A673 (cell line): ENCODE data around the gene HILPDA. TPM values are rescaled to one million over a fixed set of nuclear protein-coding genes. Genes with fewer than 3 reads are reported as not detected.

Experiments
- BruUV-seq: library from RNA; stranded (reverse); fragments of 400-500 nt; replicated peaks from 2 replicates; lab custom pipeline; 2021; lab: Mats Ljungman, UMichigan
- CTCF ChIA-PET: fragments of 300-600 bp; sonication (Branson Sonifier 250); formaldehyde crosslinking; loops from one replicate; lab custom pipeline; 2022; ENCODE audit warnings: antibody characterized with exemption; lab: Charles Lee
- POLR2A ChIA-PET: fragments of 300-600 bp; sonication (Branson Sonifier 250); formaldehyde crosslinking; loops from one replicate; lab custom pipeline; 2022; ENCODE audit warnings: antibody characterized with exemption; ENCODE audit not compliant: low non-redundant PET; lab: Charles Lee
- DNase-seq: peaks from one replicate; pipeline ENCODE4 v3.0.0-alpha.2; 2015; ENCODE audit warnings: low spot score
- H3K27ac ChIP-seq: fragments of 200-600 bp; sonication (generic); 2 replicates; pipeline ENCODE4 v1.5.1; 2016; ENCODE audit warnings: mixed run types, low read depth, mild to moderate bottlenecking, mixed read lengths, antibody characterized with exemption, low read length; ENCODE audit not compliant: poor library complexity, severe bottlenecking
- H3K27me3 ChIP-seq: fragments of 200-600 bp; sonication (generic); replicated peaks from 2 replicates; pipeline ENCODE4 v1.6.1; 2017; ENCODE audit warnings: mixed run types, low read depth, mild to moderate bottlenecking, mixed read lengths, antibody characterized with exemption, low read length; ENCODE audit not compliant: insufficient read depth, poor library complexity
- H3K36me3 ChIP-seq: fragments of 200-600 bp; sonication (generic); 2 replicates; pipeline ENCODE4 v1.6.1; 2016; ENCODE audit warnings: mixed run types, mild to moderate bottlenecking, mixed read lengths, antibody characterized with exemption, low read length; ENCODE audit not compliant: insufficient read depth, poor library complexity, severe bottlenecking
- H3K4me1 ChIP-seq: fragments of 200-600 bp; sonication (generic); 2 replicates; pipeline ENCODE4 v1.6.1; 2017; ENCODE audit warnings: mixed run types, mild to moderate bottlenecking, mixed read lengths, antibody characterized with exemption, low read length; ENCODE audit not compliant: insufficient read depth, poor library complexity, severe bottlenecking
- H3K4me3 ChIP-seq: fragments of 200-600 bp; sonication (generic); 2 replicates; pipeline ENCODE4 v1.5.1; 2016; ENCODE audit warnings: low read depth, mixed run types, mild to moderate bottlenecking, mixed read lengths, low read length; ENCODE audit not compliant: poor library complexity, severe bottlenecking
- H3K9me3 ChIP-seq: fragments of 200-600 bp; sonication (generic); 2 replicates; pipeline ENCODE4 v1.6.1; 2016; ENCODE audit warnings: mixed run types, low read depth, mild to moderate bottlenecking, mixed read lengths, antibody characterized with exemption, low read length; ENCODE audit not compliant: poor library complexity, severe bottlenecking
- EZH2 ChIP-seq: fragments of 200-600 bp; sonication (generic); IDR thresholded peaks from 2 replicates; pipeline ENCODE4 v1.6.1; 2017; ENCODE audit warnings: borderline replicate concordance, low read depth, mild to moderate bottlenecking, mixed read lengths, antibody characterized with exemption, low read length; ENCODE audit not compliant: poor library complexity, severe bottlenecking
- intact Hi-C: fragments of 100-400 bp; cut with micrococcal nuclease; formaldehyde crosslinking; loops from one replicate; pipeline ENCODE4 v1.10.0; 2022; ENCODE audit not compliant: unreplicated experiment
- total RNA-seq: library from RNA; stranded (reverse); gene quantifications from 2 replicates; pipeline ENCODE4 v1.2.3, GENCODE V29; 2021
- TF ChIP-seq, protein P1 (sequence below): fragments of 300-800, 200-600 bp; sonication (generic); conservative IDR thresholded peaks from 2 replicates; pipeline ENCODE4 v1.5.1; 2017; ENCODE audit warnings: low read depth, mild to moderate bottlenecking, antibody characterized with exemption, low read length, moderate library complexity, mixed read lengths

HILPDA gene
- total RNA-seq, 1 experiment from 2014 or later: 36.1 TPM

DNA sequence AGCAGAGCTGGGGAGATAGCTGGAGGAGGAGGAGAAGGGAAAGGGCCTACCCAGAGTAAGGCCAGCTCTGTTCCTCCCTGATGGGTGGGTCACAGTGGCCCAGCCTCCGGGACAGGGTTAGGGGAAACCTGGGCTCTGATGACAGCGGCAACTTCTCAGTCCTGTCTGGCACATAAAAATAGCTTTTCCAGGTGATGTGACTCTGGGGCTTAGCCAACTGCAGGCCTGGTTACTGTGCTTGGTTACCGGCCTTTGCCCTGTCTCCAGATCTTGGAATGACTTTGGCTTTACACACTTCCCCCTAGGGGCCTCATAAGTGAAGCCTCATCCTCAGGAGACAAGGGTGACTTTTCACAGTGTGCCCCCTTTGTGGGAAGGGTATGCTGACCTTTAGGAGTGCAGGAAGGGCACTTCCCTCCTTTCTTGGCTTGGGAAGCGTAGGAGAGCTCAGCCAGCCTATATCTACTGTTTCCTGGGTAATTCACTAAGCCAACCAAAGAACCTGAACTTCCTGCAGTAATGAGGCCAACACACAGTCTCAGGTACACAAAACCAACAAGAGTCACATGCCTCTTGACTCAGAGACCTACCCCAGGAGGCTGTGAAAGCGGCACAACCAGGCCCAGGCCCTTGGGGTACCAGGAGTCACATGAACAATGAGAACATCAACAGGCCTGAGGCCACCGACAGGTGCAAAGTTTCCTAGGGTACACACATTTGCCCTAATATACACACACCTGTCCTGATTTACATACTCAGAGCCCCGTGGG, 11.7 kb upstream of the HILPDA start:
- TF ChIP-seq, protein P1, sequence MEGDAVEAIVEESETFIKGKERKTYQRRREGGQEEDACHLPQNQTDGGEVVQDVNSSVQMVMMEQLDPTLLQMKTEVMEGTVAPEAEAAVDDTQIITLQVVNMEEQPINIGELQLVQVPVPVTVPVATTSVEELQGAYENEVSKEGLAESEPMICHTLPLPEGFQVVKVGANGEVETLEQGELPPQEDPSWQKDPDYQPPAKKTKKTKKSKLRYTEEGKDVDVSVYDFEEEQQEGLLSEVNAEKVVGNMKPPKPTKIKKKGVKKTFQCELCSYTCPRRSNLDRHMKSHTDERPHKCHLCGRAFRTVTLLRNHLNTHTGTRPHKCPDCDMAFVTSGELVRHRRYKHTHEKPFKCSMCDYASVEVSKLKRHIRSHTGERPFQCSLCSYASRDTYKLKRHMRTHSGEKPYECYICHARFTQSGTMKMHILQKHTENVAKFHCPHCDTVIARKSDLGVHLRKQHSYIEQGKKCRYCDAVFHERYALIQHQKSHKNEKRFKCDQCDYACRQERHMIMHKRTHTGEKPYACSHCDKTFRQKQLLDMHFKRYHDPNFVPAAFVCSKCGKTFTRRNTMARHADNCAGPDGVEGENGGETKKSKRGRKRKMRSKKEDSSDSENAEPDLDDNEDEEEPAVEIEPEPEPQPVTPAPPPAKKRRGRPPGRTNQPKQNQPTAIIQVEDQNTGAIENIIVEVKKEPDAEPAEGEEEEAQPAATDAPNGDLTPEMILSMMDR: no peak
- H3K4me3 ChIP-seq: no peak overlapping the region
- no peaks in the 10 kb centered on the region for H3K4me1 ChIP-seq
- no peak for DNase-seq
- POLR2A ChIA-PET: interaction anchor here (0.6 kb wide), 1 partner anchor 33 kb away, joined by 4 read pairs; the partner anchor contains the start of gene METTL2B
- H3K36me3 ChIP-seq: no peaks in the 10 kb centered on the region
- no peaks in the 10 kb centered on the region for H3K9me3 ChIP-seq
- no TSS peak for BruUV-seq
- H3K27me3 ChIP-seq: no peaks in the 10 kb centered on the region
- CTCF ChIA-PET: interaction anchor here (1.3 kb wide), 1 partner anchor 17 kb away, joined by 5 read pairs; no protein-coding TSS in a partner anchor
- intact Hi-C loops: no loop called here
- H3K27ac ChIP-seq: no peak overlapping the region

GRCh38 chr7:128446306-128446705, 9.4 kb upstream of the HILPDA start:
- Histone ChIP-seq H3K27ac (no peak overlapping the region), H3K9me3 (no peaks in the 10 kb centered on the region), H3K36me3 (no peaks in the 10 kb centered on the region), H3K4me1 (no peaks in the 10 kb centered on the region), H3K27me3 (no peaks in the 10 kb centered on the region), H3K4me3 (no peak overlapping the region)
- BruUV-seq: no TSS peak
- DNase-seq: no peak
- no peak for TF ChIP-seq EZH2
- TF ChIP-seq, protein P1: no peak
- intact Hi-C loops: no loop called here
- CTCF ChIA-PET: no interaction called here
- POLR2A ChIA-PET: no interaction called here

DNA sequence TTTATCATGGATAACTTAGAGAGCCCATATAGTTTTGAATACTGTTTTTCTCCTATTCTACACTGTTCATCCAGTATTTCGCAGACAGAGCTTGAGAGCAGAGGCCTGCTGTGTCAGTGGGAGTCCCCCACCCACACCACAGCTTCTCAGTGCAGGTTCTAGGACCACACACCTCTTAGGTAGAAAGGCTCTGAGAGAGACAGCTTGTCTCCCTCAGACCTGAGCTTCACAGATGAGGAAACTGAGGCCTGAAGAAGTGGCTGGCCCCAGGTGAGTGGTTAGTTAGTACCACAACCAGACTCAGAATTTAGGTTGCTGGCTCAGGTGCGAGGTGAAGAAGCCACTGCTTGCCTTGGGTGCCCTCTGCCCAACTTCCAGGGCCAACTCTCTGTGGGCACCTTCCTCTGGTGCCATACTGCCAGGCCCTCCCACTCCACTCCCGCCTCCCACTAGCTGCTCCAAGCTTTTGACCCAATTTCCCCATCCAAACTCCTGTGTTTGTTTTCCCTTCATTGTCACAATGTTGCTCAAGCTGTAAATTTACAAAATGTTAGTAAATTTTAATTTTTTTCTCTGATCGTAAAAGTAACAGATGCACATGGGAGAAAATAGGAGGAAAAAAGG, 7.6 kb upstream of the HILPDA start:
- no peak overlapping the region for H3K4me3 ChIP-seq
- intact Hi-C loops: no loop called here
- H3K9me3 ChIP-seq: no peaks in the 10 kb centered on the region
- no peak overlapping the region for H3K27ac ChIP-seq
- H3K27me3 ChIP-seq: no peaks in the 10 kb centered on the region
- POLR2A ChIA-PET: no interaction called here
- BruUV-seq: no TSS peak
- H3K36me3 ChIP-seq: no peaks in the 10 kb centered on the region
- CTCF ChIA-PET: no interaction called here
- no peak for TF ChIP-seq EZH2
- TF ChIP-seq, protein P1: no peak
- no peaks in the 10 kb centered on the region for H3K4me1 ChIP-seq
- DNase-seq: no peak
